ENCODE data around the gene RNU6-8. TPM values are rescaled to one million over a fixed set of nuclear protein-coding genes. Genes with fewer than 3 reads are reported as not detected.

Gene RNU6-8
- total and polyA plus RNA-seq, 9 donors = not detected

- intact Hi-C loops (cut with DNase I) = loop anchor here in 1 of 4 donors (2.0 kb wide), 1 partner anchor 23 kb away; no protein-coding TSS in a partner anchor
- 70 to 76% (median 75%) methylated on average over 3 of the region's 3 CpGs for WGBS, 3 donors
Measured at GRCh38 chr14:32167907-32168306, 35.2 kb downstream of the RNU6-8 start.

GRCh38 chr14:32166924-32167323 is 36.1 kb downstream of the RNU6-8 start:
- Histone ChIP-seq H3K36me3 (no peaks in the 10 kb centered on the region), H3K4me1 (ENCODE audit: insufficient read depth) (no peaks in the 10 kb centered on the region), H3K27ac (no peak overlapping the region), H3K27me3 (no peaks in the 10 kb centered on the region), H3K4me3 (no peak overlapping the region), H3K9me3 (no peaks in the 10 kb centered on the region)
- intact Hi-C loops (cut with DNase I) = loop anchor here in 1 of 4 donors (2.0 kb wide), 1 partner anchor 22 kb away; no protein-coding TSS in a partner anchor
- no peak for TF ChIP-seq CTCF (IDR thresholded peaks at IDR 0.05)
- TF ChIP-seq POLR2A (IDR thresholded peaks at IDR 0.05) = no peak
- no peak for TF ChIP-seq EP300 (IDR thresholded peaks at IDR 0.05)
- WGBS, 3 donors = 90 to 100% (median 97%) methylated on average over 1 of the region's 1 CpG
- no peak for DNase-seq

More at GRCh38 chr14:32167907-32168306, 35.2 kb downstream of the RNU6-8 start:
- H3K36me3 ChIP-seq = no peaks in the 10 kb centered on the region
- no peak overlapping the region for H3K4me3 ChIP-seq
- TF ChIP-seq CTCF (IDR thresholded peaks at IDR 0.05) (no peak), EP300 (IDR thresholded peaks at IDR 0.05) (no peak), POLR2A (IDR thresholded peaks at IDR 0.05) (no peak)
- H3K27ac ChIP-seq = no peak overlapping the region
- H3K9me3 ChIP-seq = no peaks in the 10 kb centered on the region
- H3K27me3 ChIP-seq = no peaks in the 10 kb centered on the region
- DNase-seq = no peak
- H3K4me1 ChIP-seq (ENCODE audit: insufficient read depth) = no peaks in the 10 kb centered on the region

- DNase-seq = no peak
- no peaks in the 10 kb centered on the region for H3K9me3 ChIP-seq
- no peaks in the 10 kb centered on the region for H3K4me1 ChIP-seq (ENCODE audit: insufficient read depth)
- no peak overlapping the region for H3K27ac ChIP-seq
- TF ChIP-seq EP300 (IDR thresholded peaks at IDR 0.05) (no peak), POLR2A (IDR thresholded peaks at IDR 0.05) (no peak), CTCF (IDR thresholded peaks at IDR 0.05) (no peak)
- 93 to 96% (median 94%) methylated on average over 2 of the region's 2 CpGs for WGBS, 3 donors
- no peak overlapping the region for H3K4me3 ChIP-seq
- intact Hi-C loops (cut with DNase I) = loop anchor here in 1 of 4 donors (2.0 kb wide), 1 partner anchor 21 kb away; no protein-coding TSS in a partner anchor
- H3K36me3 ChIP-seq = no peaks in the 10 kb centered on the region
- no peaks in the 10 kb centered on the region for H3K27me3 ChIP-seq
Measured at GRCh38 chr14:32166029-32166428, 37.0 kb downstream of the RNU6-8 start.

Small RNAs within 50 kb of the gene (small RNA-seq; reads per million reads assigned to genes)
- gene RNU6-7 (not detected), gene RNU6-8 (not detected)

Other genes starting within 250 kb of the RNU6-8 start
- gene ARHGAP5, start 126.0 kb downstream of the RNU6-8 start, total RNA-seq = 100 to 1,000 TPM in 5 of 7 donors, 10 to 100 TPM in 2; 78.7 to 206 (median 148) TPM
- gene ARHGAP5, start 126.0 kb downstream of the RNU6-8 start, polyA plus RNA-seq = 10 to 100 TPM; 20.6 to 37.6 TPM
- gene RNU6-7, start 1.2 kb downstream of the RNU6-8 start, total RNA-seq = not detected
- not detected for gene RNU6-7, start 1.2 kb downstream of the RNU6-8 start, polyA plus RNA-seq
- gene AKAP6, start 126.0 kb upstream of the RNU6-8 start, total RNA-seq = 10 to 100 TPM in 3 of 7 donors, 1 to 10 TPM in 4; 5.7 to 13.1 (median 10.0) TPM
- gene AKAP6, start 126.0 kb upstream of the RNU6-8 start, polyA plus RNA-seq = 1 to 10 TPM; 2.3 to 6.4 TPM

Measured in ovary (tissue), 9 donors.